GM19035 (cell line): ENCODE measurements around the gene NEMP2.

Source experiments
- ATAC-seq: cut with Tn5 transposase; IDR thresholded peaks from one replicate; pipeline ENCODE4 v1.9.1; 2021; ENCODE audit not compliant: unreplicated experiment

The NEMP2 gene

GRCh38 chr2:190554357-190555006 lies 20.0 kb upstream of the NEMP2 start:
- no peak for ATAC-seq

- no peak for ATAC-seq
These were observed 18.7 kb upstream of the NEMP2 start for GRCh38 chr2:190553254-190553653.

GRCh38 chr2:190551928-190552327 lies 17.4 kb upstream of the NEMP2 start:
- ATAC-seq: no peak

- no peak for ATAC-seq
These were observed 15.6 kb upstream of the NEMP2 start for GRCh38 chr2:190550137-190550536.

GRCh38 chr2:190547886-190548285 lies 13.4 kb upstream of the NEMP2 start:
- no peak for ATAC-seq

- ATAC-seq: no peak
These were observed 12.2 kb upstream of the NEMP2 start for GRCh38 chr2:190546734-190547133.

GRCh38 chr2:190545555-190546385 lies 11.2 kb upstream of the NEMP2 start:
- ATAC-seq: no peak

GRCh38 chr2:190545093-190545492 lies 10.6 kb upstream of the NEMP2 start:
- no peak for ATAC-seq

- ATAC-seq: no peak
These were observed 5.5 kb upstream of the NEMP2 start for GRCh38 chr2:190540048-190540447.

- ATAC-seq: no peak
These were observed 3.7 kb upstream of the NEMP2 start for GRCh38 chr2:190538201-190538600.

GRCh38 chr2:190537765-190538164 lies 3.2 kb upstream of the NEMP2 start:
- ATAC-seq: no peak

GRCh38 chr2:190535586-190535985 lies 1.1 kb upstream of the NEMP2 start:
- no peak for ATAC-seq

- ATAC-seq: peak; percentile 0
These were observed 558 bp upstream of the NEMP2 start for GRCh38 chr2:190535121-190535439.

- peak; percentile 26 for ATAC-seq
These were observed 583 bp downstream of the NEMP2 start for GRCh38 chr2:190533968-190534309.

GRCh38 chr2:190533175-190533967 lies 1.2 kb downstream of the NEMP2 start:
- ATAC-seq: no peak

- no peak for ATAC-seq
These were observed 1.9 kb downstream of the NEMP2 start for GRCh38 chr2:190532581-190532980.

- ATAC-seq: no peak
These were observed 4.1 kb downstream of the NEMP2 start for GRCh38 chr2:190530248-190530900.

GRCh38 chr2:190529486-190530247 lies 4.9 kb downstream of the NEMP2 start:
- no peak for ATAC-seq

- no peak for ATAC-seq
These were observed 6.0 kb downstream of the NEMP2 start for GRCh38 chr2:190528521-190529001.

- no peak for ATAC-seq
These were observed 6.6 kb downstream of the NEMP2 start for GRCh38 chr2:190527918-190528317.

GRCh38 chr2:190527214-190527613 lies 7.3 kb downstream of the NEMP2 start:
- ATAC-seq: no peak
